Suprapubic skin (tissue), 3 donors: ENCODE results near the gene INPP5A.

Source experiments
- POLR2AphosphoS5 ChIP-seq, 3 donors: sonication (generic); formaldehyde crosslinking; IDR thresholded peaks; one replicate each; pipeline ENCODE4 v1.6.1; 2017; ENCODE audit warnings: antibody characterized with exemption in 3 of 3
- TF ChIP-seq, protein P1 (sequence below), 2 donors: fragments of 200-600 bp in 1 of 2; fragments of 450-650 bp in 1 of 2; sonication (generic) in 1 of 2; IDR thresholded peaks; one replicate each; pipeline ENCODE4 v1.5.1; 2016 to 2019; ENCODE audit warnings: antibody characterized with exemption in 2 of 2, mild to moderate bottlenecking in 1 of 2, moderate library complexity in 1 of 2

DNA sequence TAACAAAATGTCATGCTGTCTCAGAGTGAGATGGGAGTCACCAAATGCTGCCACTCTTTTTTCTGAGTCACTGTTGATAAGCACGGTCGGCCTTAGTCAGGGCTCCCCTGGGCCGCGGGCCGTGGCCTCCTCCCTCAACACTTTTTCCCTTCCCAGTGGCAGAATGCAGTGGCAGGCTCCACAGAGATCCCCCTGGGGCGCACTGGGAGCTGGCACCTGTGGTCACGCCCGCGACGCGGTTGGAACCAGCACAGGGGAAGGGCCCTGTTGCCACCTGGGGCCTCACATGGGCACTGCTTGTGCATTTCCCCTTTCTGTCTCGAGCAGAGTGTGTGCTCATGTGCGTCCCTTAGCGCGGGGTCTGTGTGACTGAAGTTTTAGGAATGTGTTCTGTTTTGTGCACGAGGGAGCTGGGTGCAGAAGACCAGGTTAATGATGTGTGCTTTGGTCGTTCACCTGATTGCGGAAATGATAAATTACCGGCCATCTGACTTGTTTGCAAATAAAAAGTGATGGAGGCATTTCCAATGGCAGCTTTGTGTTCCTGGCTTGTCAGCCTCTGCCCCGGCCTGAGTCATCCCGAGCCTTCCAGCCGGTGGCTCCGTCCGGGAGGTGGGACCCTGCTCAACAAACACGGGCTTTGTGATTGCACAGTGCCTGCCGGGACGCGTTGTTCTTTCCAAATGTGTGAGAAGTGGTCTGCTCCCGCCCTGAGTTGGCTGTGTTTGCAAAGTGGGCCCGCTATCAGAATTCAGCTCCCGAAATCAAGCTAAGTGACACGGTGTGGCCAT lies 147.7 kb downstream of the INPP5A start:
- TF ChIP-seq, protein P1, sequence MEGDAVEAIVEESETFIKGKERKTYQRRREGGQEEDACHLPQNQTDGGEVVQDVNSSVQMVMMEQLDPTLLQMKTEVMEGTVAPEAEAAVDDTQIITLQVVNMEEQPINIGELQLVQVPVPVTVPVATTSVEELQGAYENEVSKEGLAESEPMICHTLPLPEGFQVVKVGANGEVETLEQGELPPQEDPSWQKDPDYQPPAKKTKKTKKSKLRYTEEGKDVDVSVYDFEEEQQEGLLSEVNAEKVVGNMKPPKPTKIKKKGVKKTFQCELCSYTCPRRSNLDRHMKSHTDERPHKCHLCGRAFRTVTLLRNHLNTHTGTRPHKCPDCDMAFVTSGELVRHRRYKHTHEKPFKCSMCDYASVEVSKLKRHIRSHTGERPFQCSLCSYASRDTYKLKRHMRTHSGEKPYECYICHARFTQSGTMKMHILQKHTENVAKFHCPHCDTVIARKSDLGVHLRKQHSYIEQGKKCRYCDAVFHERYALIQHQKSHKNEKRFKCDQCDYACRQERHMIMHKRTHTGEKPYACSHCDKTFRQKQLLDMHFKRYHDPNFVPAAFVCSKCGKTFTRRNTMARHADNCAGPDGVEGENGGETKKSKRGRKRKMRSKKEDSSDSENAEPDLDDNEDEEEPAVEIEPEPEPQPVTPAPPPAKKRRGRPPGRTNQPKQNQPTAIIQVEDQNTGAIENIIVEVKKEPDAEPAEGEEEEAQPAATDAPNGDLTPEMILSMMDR (IDR thresholded peaks at IDR 0.05): no peak
- no peak for TF ChIP-seq POLR2AphosphoS5 (IDR thresholded peaks at IDR 0.05)
